ENCODE data around the gene MAPK8IP1. TPM values are rescaled to one million over a fixed set of nuclear protein-coding genes. Genes with fewer than 3 reads are reported as not detected.

The MAPK8IP1 gene
- total RNA-seq, 1 experiment from 2014 or later: 13.6 TPM

- Histone ChIP-seq H3K9me2 (ENCODE audit: insufficient read depth) (no peaks in the 10 kb centered on the region), H4K20me1 (ENCODE audit: insufficient read depth) (no peaks in the 10 kb centered on the region), H3F3A (ENCODE audit: insufficient read depth, low read depth) (no peaks in the 10 kb centered on the region), H3K4me3 (no peak overlapping the region), H3K9me3 (ENCODE audit: insufficient read depth, low read depth) (no peaks in the 10 kb centered on the region), H2AFZ (no peak overlapping the region), H3K36me3 (ENCODE audit: low read depth) (0 out of 2 replicates have a peak, but pooled peaks cover 7% of the 10 kb centered on the region), H3K79me2 (ENCODE audit: low read depth) (no peaks in the 10 kb centered on the region), H3K27ac (no peak overlapping the region), H3K27me3 (ENCODE audit: insufficient read depth, low read depth) (no peaks in the 10 kb centered on the region), H3K4me1 (replicated peaks; ENCODE audit: insufficient read depth) (no peaks in the 10 kb centered on the region), H3K4me2 (no peak overlapping the region)
- POLR2A ChIA-PET (ENCODE audit: unreplicated experiment): no interaction called here
- TF ChIP-seq EZH2 (IDR thresholded peaks at IDR 0.05; ENCODE audit: low read depth) (no peak), CTCF (conservative IDR thresholded peaks at IDR 0.05) (no peak)
- BruUV-seq (replicated peaks): no TSS peak
- CTCF ChIA-PET: no interaction called here
- intact Hi-C loops (cut with micrococcal nuclease; ENCODE audit: unreplicated experiment): no loop called here
- no peak for DNase-seq
These were observed 21.4 kb upstream of the MAPK8IP1 start for GRCh38 chr11:45864041-45864440.

GRCh38 chr11:45869551-45869950, 15.9 kb upstream of the MAPK8IP1 start:
- CTCF ChIA-PET: no interaction called here

GRCh38 chr11:45870706-45871105, 14.7 kb upstream of the MAPK8IP1 start:
- Histone ChIP-seq H2AFZ (no peak overlapping the region), H3K36me3 (ENCODE audit: low read depth) (0 out of 2 replicates have a peak, but pooled peaks cover 7% of the 10 kb centered on the region)
- POLR2A ChIA-PET (ENCODE audit: unreplicated experiment): no interaction called here

More at GRCh38 chr11:45869551-45869950, 15.9 kb upstream of the MAPK8IP1 start:
- H3K27ac ChIP-seq: no peak overlapping the region
- H3K4me3 ChIP-seq: no peak overlapping the region
- H2AFZ ChIP-seq: no peak overlapping the region
- no peaks in the 10 kb centered on the region for H3K9me3 ChIP-seq (ENCODE audit: insufficient read depth, low read depth)
- POLR2A ChIA-PET (ENCODE audit: unreplicated experiment): no interaction called here
- H4K20me1 ChIP-seq (ENCODE audit: insufficient read depth): no peaks in the 10 kb centered on the region
- TF ChIP-seq CTCF (conservative IDR thresholded peaks at IDR 0.05): no peak
- TF ChIP-seq EZH2 (IDR thresholded peaks at IDR 0.05; ENCODE audit: low read depth): no peak
- intact Hi-C loops (cut with micrococcal nuclease; ENCODE audit: unreplicated experiment): no loop called here
- DNase-seq: no peak
- H3K27me3 ChIP-seq (ENCODE audit: insufficient read depth, low read depth): no peaks in the 10 kb centered on the region
- no peaks in the 10 kb centered on the region for H3K79me2 ChIP-seq (ENCODE audit: low read depth)
- H3F3A ChIP-seq (ENCODE audit: insufficient read depth, low read depth): no peaks in the 10 kb centered on the region; the same call in 1 of the 2 replicates
- 0 out of 2 replicates have a peak, but pooled peaks cover 7% of the 10 kb centered on the region for H3K36me3 ChIP-seq (ENCODE audit: low read depth)
- H3K4me1 ChIP-seq (replicated peaks; ENCODE audit: insufficient read depth): no peaks in the 10 kb centered on the region
- no peak overlapping the region for H3K4me2 ChIP-seq
- H3K9me2 ChIP-seq (ENCODE audit: insufficient read depth): no peaks in the 10 kb centered on the region
- no TSS peak for BruUV-seq (replicated peaks)

More at GRCh38 chr11:45870706-45871105, 14.7 kb upstream of the MAPK8IP1 start:
- Histone ChIP-seq H3K79me2 (ENCODE audit: low read depth) (no peaks in the 10 kb centered on the region), H3K27me3 (ENCODE audit: insufficient read depth, low read depth) (no peaks in the 10 kb centered on the region), H3K4me1 (replicated peaks; ENCODE audit: insufficient read depth) (no peaks in the 10 kb centered on the region), H3K4me2 (no peak overlapping the region), H3K4me3 (no peak overlapping the region), H3K9me3 (ENCODE audit: insufficient read depth, low read depth) (no peaks in the 10 kb centered on the region), H4K20me1 (ENCODE audit: insufficient read depth) (no peaks in the 10 kb centered on the region), H3F3A (ENCODE audit: insufficient read depth, low read depth) (no peaks in the 10 kb centered on the region; the same call in 1 of the 2 replicates), H3K27ac (no peak overlapping the region), H3K9me2 (ENCODE audit: insufficient read depth) (no peaks in the 10 kb centered on the region)
- no peak for TF ChIP-seq CTCF (conservative IDR thresholded peaks at IDR 0.05)
- no peak for TF ChIP-seq EZH2 (IDR thresholded peaks at IDR 0.05; ENCODE audit: low read depth)
- CTCF ChIA-PET: no interaction called here
- no TSS peak for BruUV-seq (replicated peaks)
- DNase-seq: no peak
- intact Hi-C loops (cut with micrococcal nuclease; ENCODE audit: unreplicated experiment): no loop called here

Data from PC-9 (cell line).